Nasal cavity respiratory epithelium epithelial cell of viscerocranial mucosa (primary cell): ENCODE data around the gene OR51G2. TPM values are rescaled to one million over a fixed set of nuclear protein-coding genes. Genes with fewer than 3 reads are reported as not detected.

Source experiments
- total RNA-seq: library from RNA; depleted of rRNA; stranded (reverse); fragments of >200 nt; gene quantifications from 2 replicates; pipeline ENCODE4 v1.2.3, GENCODE V29; 2014

OR51G2 gene, protein sequence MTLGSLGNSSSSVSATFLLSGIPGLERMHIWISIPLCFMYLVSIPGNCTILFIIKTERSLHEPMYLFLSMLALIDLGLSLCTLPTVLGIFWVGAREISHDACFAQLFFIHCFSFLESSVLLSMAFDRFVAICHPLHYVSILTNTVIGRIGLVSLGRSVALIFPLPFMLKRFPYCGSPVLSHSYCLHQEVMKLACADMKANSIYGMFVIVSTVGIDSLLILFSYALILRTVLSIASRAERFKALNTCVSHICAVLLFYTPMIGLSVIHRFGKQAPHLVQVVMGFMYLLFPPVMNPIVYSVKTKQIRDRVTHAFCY
- total RNA-seq, result not detected in 2 replicates

DNA sequence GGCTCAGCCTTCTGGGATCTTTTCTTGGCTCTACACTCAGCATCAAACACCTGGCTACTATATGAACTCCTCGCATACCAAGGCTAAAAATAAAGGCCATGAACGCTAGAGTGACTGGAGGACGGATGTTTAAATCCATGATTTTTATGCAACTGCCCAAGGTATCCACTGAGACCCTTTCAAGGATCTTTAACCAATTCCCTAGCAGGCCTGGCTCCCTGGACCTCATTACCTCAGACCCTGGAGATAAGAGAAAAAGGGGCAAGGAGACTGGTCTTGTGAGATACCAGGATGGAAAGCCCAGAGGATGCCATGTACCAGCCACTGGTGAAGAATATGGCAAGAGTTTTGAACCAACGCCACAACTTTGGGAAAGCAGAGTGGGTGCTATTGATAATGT lies at the start of gene OR51G2:
OR51G2 (minus strand) TSS at position 101 of the 400 bp plus-strand sequence. CDS start 3,687 bp downstream, outside the sequence.

DNA sequence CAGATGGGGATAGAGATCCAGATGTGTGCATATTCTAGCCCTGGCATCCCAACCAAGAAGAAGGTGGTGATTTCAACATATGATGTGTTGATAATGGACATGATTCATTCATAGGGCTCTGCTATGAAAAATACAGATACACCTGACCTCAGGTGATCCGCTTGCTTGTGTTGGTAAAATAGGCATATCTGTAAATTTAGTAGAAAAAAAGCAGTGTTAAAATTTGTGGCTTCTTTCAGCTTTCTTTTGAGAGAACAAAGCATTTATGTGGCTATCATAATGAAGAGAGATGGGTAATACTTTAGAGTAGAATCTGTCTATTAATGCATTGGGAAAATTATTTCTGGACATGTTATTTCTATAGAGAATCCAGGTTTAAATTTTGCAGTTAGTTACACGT lies 36.5 kb upstream of the OR51G2 start, which contains the start of gene OR51A2:
OR51A2 (minus strand) TSS at position 101 of the 400 bp plus-strand sequence; CDS start at position 101, 0 bp downstream.

DNA sequence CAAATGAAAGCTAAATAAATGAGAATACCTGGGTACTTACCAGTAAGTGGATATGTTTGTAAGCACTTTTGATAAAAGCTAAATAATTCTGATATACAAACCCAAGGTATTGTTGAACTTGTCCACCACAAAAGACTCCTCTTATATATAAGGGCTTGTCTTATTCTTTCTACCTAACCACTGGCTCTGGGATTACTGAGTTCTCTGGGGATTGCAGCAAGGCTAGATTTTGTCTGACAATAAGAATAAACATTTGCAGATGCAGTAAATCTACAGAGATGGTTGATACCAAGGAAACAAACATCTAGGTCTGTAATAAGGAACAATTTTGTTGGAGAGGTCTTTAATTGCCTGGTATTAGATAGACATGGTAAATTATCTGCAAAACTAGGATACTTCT lies 28.4 kb upstream of the OR51G2 start, which contains the start of gene OR51A4:
OR51A4 (minus strand) TSS at position 101 of the 400 bp plus-strand sequence. CDS start 505 bp downstream, outside the sequence.

DNA sequence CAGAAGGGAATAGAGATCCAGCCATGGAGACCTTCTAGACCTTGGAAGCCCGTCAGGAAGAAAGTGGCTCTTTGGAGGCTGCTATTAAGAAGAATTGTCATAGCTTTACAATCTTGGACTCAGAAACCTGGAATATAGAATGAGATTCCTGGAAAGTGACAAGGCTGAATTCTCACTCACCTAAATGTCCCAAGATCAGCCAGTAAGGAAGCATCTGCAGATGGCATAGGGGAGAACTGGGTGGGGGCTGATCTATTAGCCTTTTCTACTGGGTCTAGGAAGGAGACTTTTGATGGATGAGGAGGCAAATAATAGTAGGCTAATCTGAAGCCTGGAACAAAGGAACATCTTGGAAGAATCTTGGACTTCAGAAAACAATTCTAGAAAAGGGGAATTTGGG lies 5.1 kb upstream of the OR51G2 start, which contains the start of gene OR51G1:
OR51G1 (minus strand) TSS at position 101 of the 400 bp plus-strand sequence; CDS start at position 101, 0 bp downstream.

DNA sequence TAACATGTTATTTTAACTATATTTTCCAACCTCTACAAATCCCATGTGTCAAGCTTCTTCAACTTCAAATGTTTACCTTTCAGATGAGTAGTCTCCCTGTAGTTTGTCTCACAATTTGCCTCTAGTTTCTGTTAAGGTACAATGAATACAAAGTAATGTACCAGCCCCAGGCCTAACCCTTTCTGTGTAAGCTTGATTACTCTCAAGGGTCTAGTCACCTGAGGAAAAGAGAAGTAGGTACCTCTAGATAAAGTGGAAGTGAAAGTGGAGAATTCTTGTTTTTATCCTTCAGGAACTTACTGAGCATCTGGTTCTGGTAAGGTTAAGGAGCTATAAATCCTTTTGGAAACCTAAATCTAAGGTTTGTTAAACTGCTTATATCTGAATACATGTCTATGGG lies 15.7 kb downstream of the OR51G2 start, which contains the start of gene OR51A7:
OR51A7 (plus strand) TSS at position 300 of the 400 bp plus-strand sequence. CDS start 3,587 bp downstream, outside the sequence.

DNA sequence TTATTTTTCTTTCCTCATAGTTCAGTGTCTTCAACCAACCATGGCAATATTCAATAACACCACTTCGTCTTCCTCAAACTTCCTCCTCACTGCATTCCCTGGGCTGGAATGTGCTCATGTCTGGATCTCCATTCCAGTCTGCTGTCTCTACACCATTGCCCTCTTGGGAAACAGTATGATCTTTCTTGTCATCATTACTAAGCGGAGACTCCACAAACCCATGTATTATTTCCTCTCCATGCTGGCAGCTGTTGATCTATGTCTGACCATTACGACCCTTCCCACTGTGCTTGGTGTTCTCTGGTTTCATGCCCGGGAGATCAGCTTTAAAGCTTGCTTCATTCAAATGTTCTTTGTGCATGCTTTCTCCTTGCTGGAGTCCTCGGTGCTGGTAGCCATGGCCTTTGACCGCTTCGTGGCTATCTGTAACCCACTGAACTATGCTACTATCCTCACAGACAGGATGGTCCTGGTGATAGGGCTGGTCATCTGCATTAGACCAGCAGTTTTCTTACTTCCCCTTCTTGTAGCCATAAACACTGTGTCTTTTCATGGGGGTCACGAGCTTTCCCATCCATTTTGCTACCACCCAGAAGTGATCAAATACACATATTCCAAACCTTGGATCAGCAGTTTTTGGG lies 37.2 kb downstream of the OR51G2 start, which contains the start of gene OR51T1:
OR51T1 (plus strand) TSS at position 41 of the 641 bp plus-strand sequence; CDS start at position 41, 0 bp downstream.

Other genes starting within 250 kb of the OR51G2 start
- gene OR51E2, start 221.5 kb downstream of the OR51G2 start, total RNA-seq, result not detected in 2 replicates
- gene MMP26, start 214.6 kb downstream of the OR51G2 start, total RNA-seq, result not detected in 2 replicates
- not detected in 2 replicates for gene OR51F1, start 149.4 kb downstream of the OR51G2 start, total RNA-seq
- gene OR52R1, start 115.0 kb downstream of the OR51G2 start, total RNA-seq, result not detected in 2 replicates
- gene OR51F2, start 98.0 kb downstream of the OR51G2 start, total RNA-seq, result not detected in 2 replicates
- not detected in 2 replicates for gene OR51S1, start 70.1 kb downstream of the OR51G2 start, total RNA-seq
- not detected in 2 replicates for gene OR51T1, start 37.5 kb downstream of the OR51G2 start, total RNA-seq
- gene OR51A7, start 15.6 kb downstream of the OR51G2 start, total RNA-seq, result not detected in 2 replicates
- not detected in 2 replicates for gene OR51G1, start 5.0 kb upstream of the OR51G2 start, total RNA-seq
- gene OR51A4, start 28.3 kb upstream of the OR51G2 start, total RNA-seq, result not detected in 2 replicates
- gene OR51A2, start 36.4 kb upstream of the OR51G2 start, total RNA-seq, result not detected in 2 replicates
- not detected in 2 replicates for gene OR51L1, start 75.5 kb upstream of the OR51G2 start, total RNA-seq
- gene OR52J3, start 127.2 kb upstream of the OR51G2 start, total RNA-seq, result not detected in 2 replicates
- gene OR52E2, start 140.3 kb upstream of the OR51G2 start, total RNA-seq, result not detected in 2 replicates
- not detected in 2 replicates for gene OR52E1, start 150.2 kb upstream of the OR51G2 start, total RNA-seq
- not detected in 2 replicates for gene OR52A5, start 219.0 kb upstream of the OR51G2 start, total RNA-seq
- not detected in 2 replicates for gene OR52A1, start 235.4 kb upstream of the OR51G2 start, total RNA-seq